ENCODE measurements around the gene PLXNA2. TPM values are rescaled to one million over a fixed set of nuclear protein-coding genes. Genes with fewer than 3 reads are reported as not detected.

PLXNA2 gene
- total and polyA plus RNA-seq, 2 of the 8 experiments (the other 6 are each of a cell fraction or from before 2014, with no cell fraction given) = 0.33 to 1.5 TPM

GRCh38 chr1:208182880-208183645, 61.1 kb downstream of the PLXNA2 start (continued):
- TF ChIP-seq SIN3A (conservative IDR thresholded peaks at IDR 0.05 in 1 of 2, IDR thresholded peaks at IDR 0.05 in 1 of 2; ENCODE audit: low read depth in 1 of 2, low read length in 2 of 2) (no peak), ATF3 (IDR thresholded peaks at IDR 0.05; ENCODE audit: insufficient read depth, low read depth, low read length) (no peak), ZNF274 (IDR thresholded peaks at IDR 0.05; ENCODE audit: borderline replicate concordance, extremely low read depth, low read length) (no peak), TAF7 (optimal IDR thresholded peaks at IDR 0.05; ENCODE audit: borderline replicate concordance, low read depth, low read length) (no peak), KDM5A (IDR thresholded peaks at IDR 0.05; ENCODE audit: low read length) (no peak)
